ENCODE results near the gene WDR86. TPM values are rescaled to one million over a fixed set of nuclear protein-coding genes. Genes with fewer than 3 reads are reported as not detected.

The WDR86 gene
- total and polyA plus RNA-seq, 2 experiments from 2014 or later: 9.1 to 59.1 TPM

- no peak for TF ChIP-seq ZNF462 (CRISPR knock-in tag; IDR thresholded peaks at IDR 0.05)
- no peak for TF ChIP-seq JUNB (IDR thresholded peaks at IDR 0.05; ENCODE audit: unreplicated experiment)
- no peak for TF ChIP-seq REST (IDR thresholded peaks at IDR 0.05; ENCODE audit: unreplicated experiment)
These were observed 29.4 kb downstream of the WDR86 start (continued) for GRCh38 chr7:151380199-151381097.

Measured in GM23338 (cell line).